Measurements from ENCODE around the gene DYRK1B.

DNA sequence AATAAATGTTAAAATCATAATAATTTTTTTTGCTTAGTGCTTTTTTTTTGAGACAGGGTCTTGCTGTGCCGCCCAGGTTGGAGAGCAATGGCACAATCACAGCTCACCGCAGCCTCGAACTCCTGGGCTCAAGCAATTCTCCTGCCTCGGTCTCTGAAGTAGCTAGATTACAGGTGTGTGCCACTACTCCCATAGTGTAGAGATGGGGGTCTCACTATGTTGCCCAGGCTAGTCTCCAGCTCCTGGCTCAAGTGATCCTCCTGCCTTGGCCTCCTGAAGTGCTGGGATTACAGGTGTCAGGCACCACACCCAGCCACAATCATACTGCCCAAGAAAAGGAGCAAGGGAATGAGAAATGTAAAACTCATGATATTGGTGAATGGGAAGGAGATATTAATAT lies 7.1 kb upstream of the DYRK1B start:
- TF ChIP-seq FEZF1 (tag by site-specific recombination; IDR thresholded peaks at IDR 0.05), result no peak
- no peak for TF ChIP-seq KLF16 (tag by site-specific recombination; IDR thresholded peaks at IDR 0.05)
- no peak for TF ChIP-seq ZNF274 (IDR thresholded peaks at IDR 0.05; ENCODE audit: low read length)
- no peak for TF ChIP-seq ZNF274 (tag by site-specific recombination; IDR thresholded peaks at IDR 0.05; ENCODE audit: borderline replicate concordance)
- TF ChIP-seq YY1 (tag by site-specific recombination; IDR thresholded peaks at IDR 0.05), result no peak
- TF ChIP-seq ZNF133 (tag by site-specific recombination; IDR thresholded peaks at IDR 0.05), result no peak
- no peak for TF ChIP-seq CTCF (tag by site-specific recombination; IDR thresholded peaks at IDR 0.05)
